Measurements from ENCODE around the gene HHAT.

The HHAT gene

DNA sequence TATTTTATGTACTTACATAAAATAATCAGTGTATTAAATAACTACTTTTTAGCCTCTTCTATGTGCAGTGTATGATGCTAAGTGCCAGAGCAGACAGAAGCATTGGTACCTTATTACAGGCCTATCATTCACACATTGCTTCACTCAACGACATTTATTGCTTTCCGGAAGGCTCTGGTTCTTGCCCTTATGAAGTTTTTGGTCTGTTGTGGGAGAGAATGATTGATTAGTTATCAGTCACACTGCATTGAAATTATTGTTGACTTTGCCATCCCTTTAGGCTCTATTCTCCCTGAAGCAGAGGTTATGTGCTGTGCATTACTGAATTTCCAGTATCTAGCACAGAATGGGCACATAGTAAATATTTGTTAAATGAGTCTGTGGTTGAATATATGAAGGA is 178.0 kb downstream of the HHAT start:
- H2AK5ac ChIP-seq (ENCODE audit: low read length, severe bottlenecking): no peak overlapping the region
- H3K36me3 ChIP-seq (ENCODE audit: control insufficient read depth in 1 of 2, insufficient read depth in 2 of 2, low read depth in 1 of 2, low read length in 2 of 2): no peaks in the 10 kb centered on the region
- H3K27me3 ChIP-seq (ENCODE audit: control insufficient read depth in 1 of 2, insufficient read depth in 1 of 2, low read length in 2 of 2): no peaks in the 10 kb centered on the region
- H4K8ac ChIP-seq (ENCODE audit: low read length): no peak overlapping the region
- no peak overlapping the region for H3K14ac ChIP-seq (ENCODE audit: low read length in 2 of 2)
- no peak overlapping the region for H3K23ac ChIP-seq (ENCODE audit: low read length in 2 of 2)
- H2BK5ac ChIP-seq (ENCODE audit: low read depth, low read length, poor library complexity, severe bottlenecking): no peak overlapping the region
- no peak overlapping the region for H4K91ac ChIP-seq (ENCODE audit: low read length)
- no peak overlapping the region for H3K4ac ChIP-seq (ENCODE audit: low read depth in 1 of 2, low read length in 2 of 2)
- no peak overlapping the region for H3K9ac ChIP-seq (ENCODE audit: low read length)
- H3K79me1 ChIP-seq (replicated peaks; ENCODE audit: low read length, poor library complexity, severe bottlenecking): peaks cover 1% of the 10 kb centered on the region
- WGBS: no CpG with 5 or more reads among the region's 2 CpGs
- H3K4me2 ChIP-seq (ENCODE audit: low read length, poor library complexity, severe bottlenecking): no peak overlapping the region
- no peak for DNase-seq
- H3K9me3 ChIP-seq (ENCODE audit: control insufficient read depth, low read length): no peaks in the 10 kb centered on the region
- no peak overlapping the region for H3K27ac ChIP-seq (ENCODE audit: low read length, poor library complexity, severe bottlenecking)
- no peak overlapping the region for H3K18ac ChIP-seq (ENCODE audit: low read depth in 1 of 2, low read length in 2 of 2)
- no peak overlapping the region for H2AFZ ChIP-seq (ENCODE audit: low read depth, low read length)
- peaks cover 4% of the 10 kb centered on the region for H3K4me1 ChIP-seq (ENCODE audit: control insufficient read depth, insufficient read depth, low read depth, low read length)
- H2BK15ac ChIP-seq (ENCODE audit: low read depth, poor library complexity, severe bottlenecking): no peak overlapping the region
- no peak overlapping the region for H3K4me3 ChIP-seq (ENCODE audit: insufficient read depth in 1 of 2, low read depth in 1 of 2, low read length in 2 of 2)
- H2BK120ac ChIP-seq (ENCODE audit: low read depth, low read length): no peak overlapping the region
- H2BK12ac ChIP-seq (ENCODE audit: low read length in 2 of 2): no peak overlapping the region

DNA sequence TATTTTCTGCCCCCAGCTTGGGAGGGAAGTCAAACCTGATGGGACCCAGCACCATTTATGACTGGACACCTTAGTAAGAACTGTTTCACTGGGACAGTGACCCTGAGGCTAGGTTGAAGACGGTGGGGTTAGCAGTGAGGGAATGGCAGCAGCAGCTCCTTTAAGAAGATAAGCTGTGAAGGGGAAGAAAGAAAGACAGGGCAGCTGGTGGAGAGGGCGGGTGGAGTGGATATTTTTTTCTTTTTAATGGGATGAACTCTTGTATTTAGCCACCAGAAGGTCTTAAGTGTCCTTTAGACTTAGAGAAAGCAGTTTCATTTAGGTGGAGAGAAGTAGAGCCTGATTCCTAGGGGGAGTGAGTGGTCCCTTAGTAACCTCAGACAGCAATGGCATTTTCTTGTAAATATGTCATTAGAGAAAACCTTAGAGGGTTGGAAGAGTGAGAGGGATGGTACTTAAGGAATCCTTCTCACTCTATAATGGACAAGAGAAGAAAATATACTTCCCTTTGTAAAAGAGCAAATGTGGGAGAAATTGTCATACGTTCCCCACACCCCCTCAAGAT is 187.5 kb downstream of the HHAT start:
- H3K36me3 ChIP-seq (ENCODE audit: control insufficient read depth in 1 of 2, insufficient read depth in 2 of 2, low read depth in 1 of 2, low read length in 2 of 2): no peaks in the 10 kb centered on the region
- H3K4ac ChIP-seq (ENCODE audit: low read depth in 1 of 2, low read length in 2 of 2): no peak overlapping the region
- WGBS: 43% methylated on average over 2 of the region's 3 CpGs
- no peak overlapping the region for H2AFZ ChIP-seq (ENCODE audit: low read depth, low read length)
- no peak overlapping the region for H4K8ac ChIP-seq (ENCODE audit: low read length)
- H3K79me1 ChIP-seq (replicated peaks; ENCODE audit: low read length, poor library complexity, severe bottlenecking): peaks cover 1% of the 10 kb centered on the region
- no peak overlapping the region for H3K23ac ChIP-seq (ENCODE audit: low read length in 2 of 2)
- no peak overlapping the region for H2BK120ac ChIP-seq (ENCODE audit: low read depth, low read length)
- no peak overlapping the region for H4K91ac ChIP-seq (ENCODE audit: low read length)
- H3K14ac ChIP-seq (ENCODE audit: low read length in 2 of 2): no peak overlapping the region
- no peak overlapping the region for H3K9ac ChIP-seq (ENCODE audit: low read length)
- H3K18ac ChIP-seq (ENCODE audit: low read depth in 1 of 2, low read length in 2 of 2): no peak overlapping the region
- no peaks in the 10 kb centered on the region for H3K4me1 ChIP-seq (ENCODE audit: control insufficient read depth, insufficient read depth, low read depth, low read length)
- no peak overlapping the region for H3K4me3 ChIP-seq (ENCODE audit: insufficient read depth in 1 of 2, low read depth in 1 of 2, low read length in 2 of 2)
- no peaks in the 10 kb centered on the region for H3K9me3 ChIP-seq (ENCODE audit: control insufficient read depth, low read length)
- H2BK5ac ChIP-seq (ENCODE audit: low read depth, low read length, poor library complexity, severe bottlenecking): no peak overlapping the region
- H3K4me2 ChIP-seq (ENCODE audit: low read length, poor library complexity, severe bottlenecking): no peak overlapping the region
- H2AK5ac ChIP-seq (ENCODE audit: low read length, severe bottlenecking): no peak overlapping the region
- no peak overlapping the region for H2BK12ac ChIP-seq (ENCODE audit: low read length in 2 of 2)
- no peak overlapping the region for H3K27ac ChIP-seq (ENCODE audit: low read length, poor library complexity, severe bottlenecking)
- DNase-seq: no peak
- no peaks in the 10 kb centered on the region for H3K27me3 ChIP-seq (ENCODE audit: control insufficient read depth in 1 of 2, insufficient read depth in 1 of 2, low read length in 2 of 2)
- H2BK15ac ChIP-seq (ENCODE audit: low read depth, poor library complexity, severe bottlenecking): no peak overlapping the region

DNA sequence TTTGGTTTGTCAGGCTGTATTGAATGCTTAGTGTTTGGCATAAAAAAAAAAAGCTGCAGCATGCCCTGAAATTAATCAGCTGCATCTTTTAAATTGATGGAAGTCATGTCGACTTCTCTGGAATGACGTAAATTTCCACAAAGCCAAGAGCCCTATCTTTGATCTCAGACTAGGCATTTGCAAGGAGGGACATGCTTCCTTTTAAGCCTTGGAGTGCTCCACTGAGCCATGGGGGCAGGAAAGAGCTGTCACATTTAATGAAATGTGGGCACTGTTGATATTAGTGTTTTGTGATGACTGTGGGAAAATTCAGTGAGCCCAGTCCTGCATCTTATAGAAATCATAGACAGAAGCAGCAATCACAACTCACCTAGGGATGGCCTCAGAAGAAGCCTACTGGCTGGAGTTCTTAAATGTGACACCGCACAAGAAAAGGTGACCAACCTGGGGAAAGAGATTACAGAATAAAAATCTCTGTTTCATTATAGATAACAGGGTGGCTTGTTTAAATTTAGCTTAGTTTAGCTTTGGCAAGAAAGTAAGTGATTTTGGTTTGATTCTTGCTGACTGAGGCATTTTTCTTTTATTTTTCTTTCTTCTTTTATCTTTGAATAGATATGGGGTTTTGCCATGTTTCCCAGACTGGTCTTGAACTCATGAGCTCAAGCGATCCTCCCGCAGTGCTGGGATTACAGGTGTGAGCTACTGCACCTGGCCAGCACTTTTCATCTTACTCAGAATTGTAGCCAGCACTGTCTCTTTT is 188.2 kb downstream of the HHAT start:
- Histone ChIP-seq H3K4me3 (ENCODE audit: insufficient read depth in 1 of 2, low read depth in 1 of 2, low read length in 2 of 2) (no peak overlapping the region), H2BK120ac (ENCODE audit: low read depth, low read length) (no peak overlapping the region), H3K4me1 (ENCODE audit: control insufficient read depth, insufficient read depth, low read depth, low read length) (no peaks in the 10 kb centered on the region), H2BK5ac (ENCODE audit: low read depth, low read length, poor library complexity, severe bottlenecking) (no peak overlapping the region), H3K9ac (ENCODE audit: low read length) (no peak overlapping the region), H2BK12ac (ENCODE audit: low read length in 2 of 2) (no peak overlapping the region), H3K14ac (ENCODE audit: low read length in 2 of 2) (no peak overlapping the region), H2AFZ (ENCODE audit: low read depth, low read length) (no peak overlapping the region), H3K4ac (ENCODE audit: low read depth in 1 of 2, low read length in 2 of 2) (no peak overlapping the region), H3K27ac (ENCODE audit: low read length, poor library complexity, severe bottlenecking) (no peak overlapping the region), H2BK15ac (ENCODE audit: low read depth, poor library complexity, severe bottlenecking) (no peak overlapping the region), H2AK5ac (ENCODE audit: low read length, severe bottlenecking) (no peak overlapping the region), H3K79me1 (replicated peaks; ENCODE audit: low read length, poor library complexity, severe bottlenecking) (peaks cover 1% of the 10 kb centered on the region), H3K9me3 (ENCODE audit: control insufficient read depth, low read length) (no peaks in the 10 kb centered on the region), H3K36me3 (ENCODE audit: control insufficient read depth in 1 of 2, insufficient read depth in 2 of 2, low read depth in 1 of 2, low read length in 2 of 2) (no peaks in the 10 kb centered on the region), H3K4me2 (ENCODE audit: low read length, poor library complexity, severe bottlenecking) (no peak overlapping the region), H4K8ac (ENCODE audit: low read length) (no peak overlapping the region), H3K18ac (ENCODE audit: low read depth in 1 of 2, low read length in 2 of 2) (no peak overlapping the region), H4K91ac (ENCODE audit: low read length) (no peak overlapping the region), H3K23ac (ENCODE audit: low read length in 2 of 2) (no peak overlapping the region), H3K27me3 (ENCODE audit: control insufficient read depth in 1 of 2, insufficient read depth in 1 of 2, low read length in 2 of 2) (no peaks in the 10 kb centered on the region)
- 83% methylated on average over 5 of the region's 5 CpGs for WGBS
- DNase-seq: no peak

DNA sequence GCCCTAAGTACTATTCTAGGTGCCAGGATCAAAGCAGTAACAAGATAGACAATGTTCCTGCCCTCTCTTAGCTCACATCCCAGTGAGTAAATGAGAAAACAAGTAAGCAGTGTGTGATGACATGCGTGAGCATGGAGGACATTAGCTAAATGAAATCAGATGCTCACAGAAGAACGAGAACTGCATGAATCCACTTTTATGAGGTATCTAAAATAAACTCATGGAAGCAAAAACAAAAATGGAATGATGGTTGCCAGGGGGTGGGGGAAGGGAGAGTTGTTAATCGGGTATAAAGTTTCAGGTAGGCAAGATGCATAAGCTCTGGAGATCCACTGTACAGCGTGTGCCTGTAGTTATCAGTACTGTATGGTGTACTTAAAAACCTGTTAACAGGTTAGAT is 195.1 kb downstream of the HHAT start:
- no peak overlapping the region for H4K91ac ChIP-seq (ENCODE audit: low read length)
- H3K27ac ChIP-seq (ENCODE audit: low read length, poor library complexity, severe bottlenecking): no peak overlapping the region
- no peak overlapping the region for H3K14ac ChIP-seq (ENCODE audit: low read length in 2 of 2)
- no peaks in the 10 kb centered on the region for H3K79me1 ChIP-seq (replicated peaks; ENCODE audit: low read length, poor library complexity, severe bottlenecking)
- H2AK5ac ChIP-seq (ENCODE audit: low read length, severe bottlenecking): no peak overlapping the region
- H4K8ac ChIP-seq (ENCODE audit: low read length): no peak overlapping the region
- no peak overlapping the region for H2BK12ac ChIP-seq (ENCODE audit: low read length in 2 of 2)
- H2BK5ac ChIP-seq (ENCODE audit: low read depth, low read length, poor library complexity, severe bottlenecking): no peak overlapping the region
- no peak overlapping the region for H3K9ac ChIP-seq (ENCODE audit: low read length)
- no peak overlapping the region for H3K4ac ChIP-seq (ENCODE audit: low read depth in 1 of 2, low read length in 2 of 2)
- 93% methylated on average over 2 of the region's 4 CpGs for WGBS
- H2BK15ac ChIP-seq (ENCODE audit: low read depth, poor library complexity, severe bottlenecking): no peak overlapping the region
- peaks cover 2% of the 10 kb centered on the region for H3K4me1 ChIP-seq (ENCODE audit: control insufficient read depth, insufficient read depth, low read depth, low read length)
- no peak overlapping the region for H3K4me3 ChIP-seq (ENCODE audit: insufficient read depth in 1 of 2, low read depth in 1 of 2, low read length in 2 of 2)
- no peak overlapping the region for H2BK120ac ChIP-seq (ENCODE audit: low read depth, low read length)
- H3K18ac ChIP-seq (ENCODE audit: low read depth in 1 of 2, low read length in 2 of 2): no peak overlapping the region
- no peak overlapping the region for H3K4me2 ChIP-seq (ENCODE audit: low read length, poor library complexity, severe bottlenecking)
- H3K36me3 ChIP-seq (ENCODE audit: control insufficient read depth in 1 of 2, insufficient read depth in 2 of 2, low read depth in 1 of 2, low read length in 2 of 2): no peaks in the 10 kb centered on the region
- no peak overlapping the region for H3K23ac ChIP-seq (ENCODE audit: low read length in 2 of 2)
- H3K27me3 ChIP-seq (ENCODE audit: control insufficient read depth in 1 of 2, insufficient read depth in 1 of 2, low read length in 2 of 2): no peaks in the 10 kb centered on the region
- no peak overlapping the region for H2AFZ ChIP-seq (ENCODE audit: low read depth, low read length)
- no peak for DNase-seq
- no peaks in the 10 kb centered on the region for H3K9me3 ChIP-seq (ENCODE audit: control insufficient read depth, low read length)

All from mesenchymal stem cell (in vitro differentiated cells and primary cell).